GM23338 (cell line): Measurements from ENCODE around the gene XPNPEP1.

Experiments
- CREB1 ChIP-seq: fragments of 250-450 bp; sonication (Bioruptor Pico); IDR thresholded peaks from 2 replicates; pipeline ENCODE4 v1.5.0; 2020; ENCODE audit warnings: low read depth, mild to moderate bottlenecking, moderate library complexity
- EZH2 ChIP-seq: fragments of 200-600 bp; sonication (generic); IDR thresholded peaks from one replicate; pipeline ENCODE4 v1.8.0; 2017; ENCODE audit warnings: antibody characterized with exemption, mild to moderate bottlenecking, low read depth; ENCODE audit not compliant: unreplicated experiment
- EZH2phosphoT487 ChIP-seq: fragments of 200-600 bp; sonication (generic); IDR thresholded peaks from one replicate; pipeline ENCODE4 v1.8.1; 2018; ENCODE audit warnings: antibody characterized with exemption; ENCODE audit not compliant: unreplicated experiment
- JUNB ChIP-seq: IDR thresholded peaks from one replicate; pipeline ENCODE4 v1.6.1; 2016; ENCODE audit warnings: antibody characterized with exemption; ENCODE audit not compliant: unreplicated experiment
- NANOG ChIP-seq: IDR thresholded peaks from 2 replicates; pipeline ENCODE4 v1.6.1; 2016; ENCODE audit warnings: antibody characterized with exemption, borderline replicate concordance
- POLR2AphosphoS5 ChIP-seq: IDR thresholded peaks from 2 replicates; pipeline ENCODE4 v1.6.1; 2016; ENCODE audit warnings: antibody characterized with exemption, low read depth
- STAT1 ChIP-seq: IDR thresholded peaks from one replicate; pipeline ENCODE4 v1.6.1; 2016; ENCODE audit warnings: antibody characterized with exemption; ENCODE audit not compliant: unreplicated experiment
- ZNF331 ChIP-seq: fragments of 250-450 bp; sonication (Bioruptor Pico); IDR thresholded peaks from 2 replicates; pipeline ENCODE4 v1.5.0; 2020; ENCODE audit warnings: low read depth, mild to moderate bottlenecking, moderate library complexity
- TF ChIP-seq, protein P1 (sequence below), 2 experiments: fragments of 200-600 bp in 1 of 2; sonication (generic) in 1 of 2; conservative IDR thresholded peaks; 2 replicates each; pipeline versions ENCODE4 v1.5.1 to v1.6.1; 2016 to 2017; ENCODE audit warnings: antibody characterized with exemption in 2 of 2, low read depth in 2 of 2, mild to moderate bottlenecking in 2 of 2, moderate library complexity in 1 of 2
- TF ChIP-seq, protein P2 (sequence below): IDR thresholded peaks from 2 replicates; pipeline ENCODE4 v1.6.1; 2016; ENCODE audit warnings: antibody characterized with exemption
- TF ChIP-seq, protein P3 (sequence below): IDR thresholded peaks from one replicate; pipeline ENCODE4 v1.6.1; 2018; ENCODE audit warnings: antibody characterized with exemption; ENCODE audit not compliant: unreplicated experiment
- TF ChIP-seq, protein P4 (sequence below): fragments of 250-450 bp; sonication (Bioruptor Pico); IDR thresholded peaks from 2 replicates; pipeline ENCODE4 v1.5.0; 2020; ENCODE audit warnings: mild to moderate bottlenecking, moderate library complexity

DNA sequence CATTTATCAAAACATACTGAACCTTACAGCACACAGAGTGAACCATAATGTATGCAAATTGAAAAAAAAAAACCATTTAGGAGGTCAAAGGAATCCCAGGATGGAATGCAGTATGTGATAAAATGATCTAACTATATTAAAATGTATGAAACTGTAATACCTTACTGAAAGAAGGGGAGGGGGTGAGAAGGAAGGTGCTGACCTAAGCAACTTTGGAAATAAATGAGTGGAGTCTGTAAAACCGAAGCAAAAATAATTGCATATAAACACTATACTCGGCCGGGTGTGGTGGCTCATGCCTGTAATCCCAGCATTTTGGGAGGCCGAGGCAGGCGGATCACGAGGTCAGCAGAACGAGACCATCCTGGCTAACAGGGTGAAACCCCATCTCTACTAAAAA lies 69.4 kb downstream of the XPNPEP1 start:
- TF ChIP-seq, protein P1, sequence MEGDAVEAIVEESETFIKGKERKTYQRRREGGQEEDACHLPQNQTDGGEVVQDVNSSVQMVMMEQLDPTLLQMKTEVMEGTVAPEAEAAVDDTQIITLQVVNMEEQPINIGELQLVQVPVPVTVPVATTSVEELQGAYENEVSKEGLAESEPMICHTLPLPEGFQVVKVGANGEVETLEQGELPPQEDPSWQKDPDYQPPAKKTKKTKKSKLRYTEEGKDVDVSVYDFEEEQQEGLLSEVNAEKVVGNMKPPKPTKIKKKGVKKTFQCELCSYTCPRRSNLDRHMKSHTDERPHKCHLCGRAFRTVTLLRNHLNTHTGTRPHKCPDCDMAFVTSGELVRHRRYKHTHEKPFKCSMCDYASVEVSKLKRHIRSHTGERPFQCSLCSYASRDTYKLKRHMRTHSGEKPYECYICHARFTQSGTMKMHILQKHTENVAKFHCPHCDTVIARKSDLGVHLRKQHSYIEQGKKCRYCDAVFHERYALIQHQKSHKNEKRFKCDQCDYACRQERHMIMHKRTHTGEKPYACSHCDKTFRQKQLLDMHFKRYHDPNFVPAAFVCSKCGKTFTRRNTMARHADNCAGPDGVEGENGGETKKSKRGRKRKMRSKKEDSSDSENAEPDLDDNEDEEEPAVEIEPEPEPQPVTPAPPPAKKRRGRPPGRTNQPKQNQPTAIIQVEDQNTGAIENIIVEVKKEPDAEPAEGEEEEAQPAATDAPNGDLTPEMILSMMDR (conservative IDR thresholded peaks at IDR 0.05; ENCODE audit: low read depth in 2 of 2), result no peak
- TF ChIP-seq STAT1 (no peak), EZH2 (no peak), POLR2AphosphoS5 (no peak), EZH2phosphoT487 (no peak), JUNB (no peak), NANOG (no peak), CREB1 (CRISPR knock-in tag) (no peak), ZNF331 (CRISPR knock-in tag) (no peak)
- TF ChIP-seq, protein P2, sequence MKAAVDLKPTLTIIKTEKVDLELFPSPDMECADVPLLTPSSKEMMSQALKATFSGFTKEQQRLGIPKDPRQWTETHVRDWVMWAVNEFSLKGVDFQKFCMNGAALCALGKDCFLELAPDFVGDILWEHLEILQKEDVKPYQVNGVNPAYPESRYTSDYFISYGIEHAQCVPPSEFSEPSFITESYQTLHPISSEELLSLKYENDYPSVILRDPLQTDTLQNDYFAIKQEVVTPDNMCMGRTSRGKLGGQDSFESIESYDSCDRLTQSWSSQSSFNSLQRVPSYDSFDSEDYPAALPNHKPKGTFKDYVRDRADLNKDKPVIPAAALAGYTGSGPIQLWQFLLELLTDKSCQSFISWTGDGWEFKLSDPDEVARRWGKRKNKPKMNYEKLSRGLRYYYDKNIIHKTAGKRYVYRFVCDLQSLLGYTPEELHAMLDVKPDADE, result no peak
- TF ChIP-seq, protein P3, sequence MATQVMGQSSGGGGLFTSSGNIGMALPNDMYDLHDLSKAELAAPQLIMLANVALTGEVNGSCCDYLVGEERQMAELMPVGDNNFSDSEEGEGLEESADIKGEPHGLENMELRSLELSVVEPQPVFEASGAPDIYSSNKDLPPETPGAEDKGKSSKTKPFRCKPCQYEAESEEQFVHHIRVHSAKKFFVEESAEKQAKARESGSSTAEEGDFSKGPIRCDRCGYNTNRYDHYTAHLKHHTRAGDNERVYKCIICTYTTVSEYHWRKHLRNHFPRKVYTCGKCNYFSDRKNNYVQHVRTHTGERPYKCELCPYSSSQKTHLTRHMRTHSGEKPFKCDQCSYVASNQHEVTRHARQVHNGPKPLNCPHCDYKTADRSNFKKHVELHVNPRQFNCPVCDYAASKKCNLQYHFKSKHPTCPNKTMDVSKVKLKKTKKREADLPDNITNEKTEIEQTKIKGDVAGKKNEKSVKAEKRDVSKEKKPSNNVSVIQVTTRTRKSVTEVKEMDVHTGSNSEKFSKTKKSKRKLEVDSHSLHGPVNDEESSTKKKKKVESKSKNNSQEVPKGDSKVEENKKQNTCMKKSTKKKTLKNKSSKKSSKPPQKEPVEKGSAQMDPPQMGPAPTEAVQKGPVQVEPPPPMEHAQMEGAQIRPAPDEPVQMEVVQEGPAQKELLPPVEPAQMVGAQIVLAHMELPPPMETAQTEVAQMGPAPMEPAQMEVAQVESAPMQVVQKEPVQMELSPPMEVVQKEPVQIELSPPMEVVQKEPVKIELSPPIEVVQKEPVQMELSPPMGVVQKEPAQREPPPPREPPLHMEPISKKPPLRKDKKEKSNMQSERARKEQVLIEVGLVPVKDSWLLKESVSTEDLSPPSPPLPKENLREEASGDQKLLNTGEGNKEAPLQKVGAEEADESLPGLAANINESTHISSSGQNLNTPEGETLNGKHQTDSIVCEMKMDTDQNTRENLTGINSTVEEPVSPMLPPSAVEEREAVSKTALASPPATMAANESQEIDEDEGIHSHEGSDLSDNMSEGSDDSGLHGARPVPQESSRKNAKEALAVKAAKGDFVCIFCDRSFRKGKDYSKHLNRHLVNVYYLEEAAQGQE, result no peak
- TF ChIP-seq, protein P4, sequence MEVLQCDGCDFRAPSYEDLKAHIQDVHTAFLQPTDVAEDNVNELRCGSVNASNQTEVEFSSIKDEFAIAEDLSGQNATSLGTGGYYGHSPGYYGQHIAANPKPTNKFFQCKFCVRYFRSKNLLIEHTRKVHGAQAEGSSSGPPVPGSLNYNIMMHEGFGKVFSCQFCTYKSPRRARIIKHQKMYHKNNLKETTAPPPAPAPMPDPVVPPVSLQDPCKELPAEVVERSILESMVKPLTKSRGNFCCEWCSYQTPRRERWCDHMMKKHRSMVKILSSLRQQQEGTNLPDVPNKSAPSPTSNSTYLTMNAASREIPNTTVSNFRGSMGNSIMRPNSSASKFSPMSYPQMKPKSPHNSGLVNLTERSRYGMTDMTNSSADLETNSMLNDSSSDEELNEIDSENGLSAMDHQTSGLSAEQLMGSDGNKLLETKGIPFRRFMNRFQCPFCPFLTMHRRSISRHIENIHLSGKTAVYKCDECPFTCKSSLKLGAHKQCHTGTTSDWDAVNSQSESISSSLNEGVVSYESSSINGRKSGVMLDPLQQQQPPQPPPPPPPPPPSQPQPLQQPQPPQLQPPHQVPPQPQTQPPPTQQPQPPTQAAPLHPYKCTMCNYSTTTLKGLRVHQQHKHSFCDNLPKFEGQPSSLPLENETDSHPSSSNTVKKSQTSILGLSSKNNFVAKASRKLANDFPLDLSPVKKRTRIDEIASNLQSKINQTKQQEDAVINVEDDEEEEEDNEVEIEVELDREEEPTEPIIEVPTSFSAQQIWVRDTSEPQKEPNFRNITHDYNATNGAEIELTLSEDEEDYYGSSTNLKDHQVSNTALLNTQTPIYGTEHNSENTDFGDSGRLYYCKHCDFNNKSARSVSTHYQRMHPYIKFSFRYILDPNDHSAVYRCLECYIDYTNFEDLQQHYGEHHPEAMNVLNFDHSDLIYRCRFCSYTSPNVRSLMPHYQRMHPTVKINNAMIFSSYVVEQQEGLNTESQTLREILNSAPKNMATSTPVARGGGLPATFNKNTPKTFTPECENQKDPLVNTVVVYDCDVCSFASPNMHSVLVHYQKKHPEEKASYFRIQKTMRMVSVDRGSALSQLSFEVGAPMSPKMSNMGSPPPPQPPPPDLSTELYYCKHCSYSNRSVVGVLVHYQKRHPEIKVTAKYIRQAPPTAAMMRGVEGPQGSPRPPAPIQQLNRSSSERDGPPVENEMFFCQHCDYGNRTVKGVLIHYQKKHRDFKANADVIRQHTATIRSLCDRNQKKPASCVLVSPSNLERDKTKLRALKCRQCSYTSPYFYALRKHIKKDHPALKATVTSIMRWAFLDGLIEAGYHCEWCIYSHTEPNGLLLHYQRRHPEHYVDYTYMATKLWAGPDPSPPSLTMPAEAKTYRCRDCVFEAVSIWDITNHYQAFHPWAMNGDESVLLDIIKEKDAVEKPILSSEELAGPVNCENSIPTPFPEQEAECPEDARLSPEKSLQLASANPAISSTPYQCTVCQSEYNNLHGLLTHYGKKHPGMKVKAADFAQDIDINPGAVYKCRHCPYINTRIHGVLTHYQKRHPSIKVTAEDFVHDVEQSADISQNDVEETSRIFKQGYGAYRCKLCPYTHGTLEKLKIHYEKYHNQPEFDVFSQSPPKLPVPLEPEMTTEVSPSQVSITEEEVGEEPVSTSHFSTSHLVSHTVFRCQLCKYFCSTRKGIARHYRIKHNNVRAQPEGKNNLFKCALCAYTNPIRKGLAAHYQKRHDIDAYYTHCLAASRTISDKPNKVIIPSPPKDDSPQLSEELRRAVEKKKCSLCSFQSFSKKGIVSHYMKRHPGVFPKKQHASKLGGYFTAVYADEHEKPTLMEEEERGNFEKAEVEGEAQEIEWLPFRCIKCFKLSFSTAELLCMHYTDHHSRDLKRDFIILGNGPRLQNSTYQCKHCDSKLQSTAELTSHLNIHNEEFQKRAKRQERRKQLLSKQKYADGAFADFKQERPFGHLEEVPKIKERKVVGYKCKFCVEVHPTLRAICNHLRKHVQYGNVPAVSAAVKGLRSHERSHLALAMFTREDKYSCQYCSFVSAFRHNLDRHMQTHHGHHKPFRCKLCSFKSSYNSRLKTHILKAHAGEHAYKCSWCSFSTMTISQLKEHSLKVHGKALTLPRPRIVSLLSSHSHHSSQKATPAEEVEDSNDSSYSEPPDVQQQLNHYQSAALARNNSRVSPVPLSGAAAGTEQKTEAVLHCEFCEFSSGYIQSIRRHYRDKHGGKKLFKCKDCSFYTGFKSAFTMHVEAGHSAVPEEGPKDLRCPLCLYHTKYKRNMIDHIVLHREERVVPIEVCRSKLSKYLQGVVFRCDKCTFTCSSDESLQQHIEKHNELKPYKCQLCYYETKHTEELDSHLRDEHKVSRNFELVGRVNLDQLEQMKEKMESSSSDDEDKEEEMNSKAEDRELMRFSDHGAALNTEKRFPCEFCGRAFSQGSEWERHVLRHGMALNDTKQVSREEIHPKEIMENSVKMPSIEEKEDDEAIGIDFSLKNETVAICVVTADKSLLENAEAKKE, result no peak
